Measurements from ENCODE around the gene ARL2. TPM values are rescaled to one million over a fixed set of nuclear protein-coding genes. Genes with fewer than 3 reads are reported as not detected.
A peak's percentile ranks its signal among the peaks of the same experiment; 100 is the strongest.

ARL2 gene
- total RNA-seq, 2 experiments from 2014 or later, result 118 to 122 TPM

DNA sequence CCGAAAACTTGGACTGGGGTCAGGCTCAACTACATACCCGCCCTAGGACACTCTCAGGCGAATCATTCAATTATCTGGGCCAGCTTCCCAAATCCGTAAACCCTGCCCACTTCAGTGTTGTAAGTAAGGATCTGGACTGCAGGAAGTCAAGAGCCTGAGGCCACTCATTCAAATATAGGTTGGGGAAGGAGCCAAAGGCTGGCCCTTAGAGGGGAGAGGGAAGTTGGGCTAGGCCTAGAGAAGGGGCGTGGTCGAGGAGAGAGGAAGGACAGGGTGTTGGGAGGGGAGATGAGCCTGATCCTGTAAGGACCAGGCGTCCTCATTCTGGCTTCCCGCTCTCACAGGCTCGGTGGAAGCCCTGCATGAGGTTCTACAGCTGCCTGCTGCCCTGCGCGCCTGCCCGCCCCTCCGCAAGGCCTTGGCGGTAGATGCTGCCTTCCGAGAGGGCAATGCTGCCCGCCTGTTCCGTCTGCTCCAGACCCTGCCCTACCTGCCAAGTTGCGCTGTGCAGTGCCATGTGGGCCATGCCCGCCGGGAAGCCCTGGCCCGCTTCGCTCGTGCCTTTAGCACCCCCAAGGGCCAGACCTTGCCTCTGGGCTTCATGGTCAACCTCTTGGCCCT is 30.0 kb downstream of the ARL2 start:
- Mint-ChIP-seq H3K36me3 (ENCODE audit: low read depth) (peaks cover 14% of the 10 kb centered on the region), H3K4me1 (ENCODE audit: low read depth) (peaks cover 26% of the 10 kb centered on the region)

GRCh38 chr11:65045061-65045460 is 31.1 kb downstream of the ARL2 start:
- Mint-ChIP-seq H3K4me1 (ENCODE audit: low read depth) (peaks cover 26% of the 10 kb centered on the region), H3K4me3 (no peak overlapping the region), H3K27ac (no peak overlapping the region), H3K27me3 (no peaks in the 10 kb centered on the region), H3K9me3 (no peaks in the 10 kb centered on the region), H3K36me3 (ENCODE audit: low read depth) (peaks cover 14% of the 10 kb centered on the region)
- CTCF ChIA-PET, result interaction anchor here (1.1 kb wide), 1 partner anchor 16 kb away, joined by 3 read pairs; no protein-coding TSS in a partner anchor
- POLR2A ChIA-PET, result interaction anchor here (0.7 to 0.9 kb wide), 2 partner anchors 18 to 32 kb away, joined by 3 read pairs; no protein-coding TSS in a partner anchor
- no peak for TF ChIP-seq CTCF (IDR thresholded peaks at IDR 0.05)
- intact Hi-C loops (cut with micrococcal nuclease), result no loop called here
- DNase-seq, result no peak
- ATAC-seq, result no peak

More for the DNA sequence above, 30.0 kb downstream of the ARL2 start:
- no peak for TF ChIP-seq CTCF (IDR thresholded peaks at IDR 0.05)
- DNase-seq (no peak), ATAC-seq (no peak)
- intact Hi-C loops (cut with micrococcal nuclease), result no loop called here
- POLR2A ChIA-PET, result interaction anchor here (0.7 to 3.3 kb wide), 2 partner anchors 10 to 986 kb away, joined by 3 to 9 read pairs; no protein-coding TSS in a partner anchor
- Mint-ChIP-seq H3K27me3 (no peaks in the 10 kb centered on the region), H3K4me3 (no peak overlapping the region), H3K27ac (no peak overlapping the region), H3K9me3 (no peaks in the 10 kb centered on the region)
- CTCF ChIA-PET, result no interaction called here

GRCh38 chr11:65045728-65046127 is 31.8 kb downstream of the ARL2 start:
- no peak for TF ChIP-seq CTCF (IDR thresholded peaks at IDR 0.05)
- Mint-ChIP-seq H3K4me1 (ENCODE audit: low read depth) (peaks cover 25% of the 10 kb centered on the region), H3K4me3 (no peak overlapping the region), H3K27ac (no peak overlapping the region), H3K27me3 (no peaks in the 10 kb centered on the region), H3K36me3 (ENCODE audit: low read depth) (peaks cover 14% of the 10 kb centered on the region), H3K9me3 (no peaks in the 10 kb centered on the region)
- intact Hi-C loops (cut with micrococcal nuclease), result no loop called here
- ChIA-PET POLR2A (interaction anchor here (0.7 to 0.9 kb wide), 3 partner anchors 17 to 32 kb away, joined by 3 read pairs; no protein-coding TSS in a partner anchor), CTCF (interaction anchor here (1.1 kb wide), 1 partner anchor 16 kb away, joined by 3 read pairs; no protein-coding TSS in a partner anchor)
- DNase-seq (no peak), ATAC-seq (no peak)

- H3K27ac Mint-ChIP-seq, result peak overlapping the region; percentile 76
- no peaks in the 10 kb centered on the region for H3K9me3 Mint-ChIP-seq
- peak overlapping the region; percentile 73 for H3K4me3 Mint-ChIP-seq
- H3K27me3 Mint-ChIP-seq, result no peaks in the 10 kb centered on the region
- DNase-seq (peak; percentile 38), ATAC-seq (peak; percentile 69)
- no peak for TF ChIP-seq CTCF (IDR thresholded peaks at IDR 0.05)
- H3K36me3 Mint-ChIP-seq (ENCODE audit: low read depth), result peaks cover 11% of the 10 kb centered on the region
- ChIA-PET POLR2A (interaction anchor here (0.8 to 2.1 kb wide), 2 partner anchors 21 to 69 kb away, joined by 3 to 5 read pairs; partner anchors contain the start of genes SNX15 and ZNHIT2), CTCF (interaction anchor here (1.3 to 2.0 kb wide), 2 partner anchors 7 to 65 kb away, joined by 4 to 7 read pairs; partner anchors contain the start of gene SAC3D1)
- H3K4me1 Mint-ChIP-seq (ENCODE audit: low read depth), result peaks cover 20% of the 10 kb centered on the region
- intact Hi-C loops (cut with micrococcal nuclease), result no loop called here
These were observed 33.8 kb downstream of the ARL2 start for GRCh38 chr11:65047581-65048422.
